ENCODE results near the gene SUPT20HL2.
"Not testable (repeated sequence)": the region's sequence is repeated elsewhere in the genome, so short reads cannot be mapped to it uniquely, and the experiment has no call there.

Gene SUPT20HL2

GRCh38 chrX:24325231-24325630 is 11.4 kb upstream of the SUPT20HL2 start:
- no peak for TF ChIP-seq ZNF274 (IDR thresholded peaks at IDR 0.05; ENCODE audit: low read depth, low read length)

GRCh38 chrX:24321741-24322395 is 8.0 kb upstream of the SUPT20HL2 start:
- TF ChIP-seq ZNF274 (IDR thresholded peaks at IDR 0.05; ENCODE audit: low read depth, low read length), result no peak
- H3K4me3 ChIP-seq (ENCODE audit: low read length), result no peak overlapping the region

More at GRCh38 chrX:24325231-24325630, 11.4 kb upstream of the SUPT20HL2 start:
- no peak overlapping the region for H3K4me3 ChIP-seq (ENCODE audit: low read length)

GRCh38 chrX:24317567-24317966 is 3.7 kb upstream of the SUPT20HL2 start:
- no peak for TF ChIP-seq ZNF274 (IDR thresholded peaks at IDR 0.05; ENCODE audit: low read depth, low read length)
- no peak overlapping the region for H3K4me3 ChIP-seq (ENCODE audit: low read length)

- H3K4me3 ChIP-seq (ENCODE audit: low read length), result no peak overlapping the region
- TF ChIP-seq ZNF274 (IDR thresholded peaks at IDR 0.05; ENCODE audit: low read depth, low read length), result no peak
Measured at GRCh38 chrX:24316111-24316510, 2.2 kb upstream of the SUPT20HL2 start.

- H3K4me3 ChIP-seq (ENCODE audit: low read length), result not testable (repeated sequence)
Measured at GRCh38 chrX:24312249-24312607, 1.6 kb downstream of the SUPT20HL2 start.

GRCh38 chrX:24311507-24312248 is 2.2 kb downstream of the SUPT20HL2 start:
- not testable (repeated sequence) for H3K4me3 ChIP-seq (ENCODE audit: low read length)

- H3K4me3 ChIP-seq (ENCODE audit: low read length), result not testable (repeated sequence)
Measured at GRCh38 chrX:24310916-24311315, 3.0 kb downstream of the SUPT20HL2 start.

- not testable (repeated sequence) for H3K4me3 ChIP-seq (ENCODE audit: low read length)
Measured at GRCh38 chrX:24309580-24310374, 4.1 kb downstream of the SUPT20HL2 start.

GRCh38 chrX:24308803-24309202 is 5.1 kb downstream of the SUPT20HL2 start:
- H3K4me3 ChIP-seq (ENCODE audit: low read length), result not testable (repeated sequence)

GRCh38 chrX:24306440-24306839 is 7.4 kb downstream of the SUPT20HL2 start:
- TF ChIP-seq ZNF274 (IDR thresholded peaks at IDR 0.05; ENCODE audit: low read depth, low read length), result no peak
- no peak overlapping the region for H3K4me3 ChIP-seq (ENCODE audit: low read length)

GRCh38 chrX:24305905-24306304 is 8.0 kb downstream of the SUPT20HL2 start:
- no peak for TF ChIP-seq ZNF274 (IDR thresholded peaks at IDR 0.05; ENCODE audit: low read depth, low read length)
- H3K4me3 ChIP-seq (ENCODE audit: low read length), result no peak overlapping the region

- no peak for TF ChIP-seq ZNF274 (IDR thresholded peaks at IDR 0.05; ENCODE audit: low read depth, low read length)
- H3K4me3 ChIP-seq (ENCODE audit: low read length), result no peak overlapping the region
Measured at GRCh38 chrX:24301806-24302205, 12.1 kb downstream of the SUPT20HL2 start.

GRCh38 chrX:24301060-24301459 is 12.8 kb downstream of the SUPT20HL2 start:
- no peak for TF ChIP-seq ZNF274 (IDR thresholded peaks at IDR 0.05; ENCODE audit: low read depth, low read length)
- H3K4me3 ChIP-seq (ENCODE audit: low read length), result no peak overlapping the region

GRCh38 chrX:24298191-24298590 is 15.7 kb downstream of the SUPT20HL2 start:
- no peak overlapping the region for H3K4me3 ChIP-seq (ENCODE audit: low read length)
- no peak for TF ChIP-seq ZNF274 (IDR thresholded peaks at IDR 0.05; ENCODE audit: low read depth, low read length)

GRCh38 chrX:24294619-24295018 is 19.2 kb downstream of the SUPT20HL2 start:
- H3K4me3 ChIP-seq (ENCODE audit: low read length), result no peak overlapping the region
- TF ChIP-seq ZNF274 (IDR thresholded peaks at IDR 0.05; ENCODE audit: low read depth, low read length), result no peak
